GM13976 (cell line): ENCODE measurements around the gene BRPF1.

Experiments used
- DNase-seq: peaks from one replicate; pipeline ENCODE4 v3.0.0; 2012; ENCODE audit warnings: low spot score
- CTCF ChIP-seq: IDR thresholded peaks from 2 replicates; pipeline ENCODE4 v1.5.1; 2012; ENCODE audit warnings: borderline replicate concordance, mild to moderate bottlenecking; ENCODE audit not compliant: insufficient read depth; ENCODE audit errors: extremely low read depth, missing control alignments, control extremely low read depth
- in situ Hi-C: fragments of 300-500 bp; cut with MboI; formaldehyde crosslinking; loops from one replicate; pipeline ENCODE4 v1.12.0; 2022; ENCODE audit warnings: low sequenced_read_pairs, mixed read lengths, inconsistent platforms; ENCODE audit not compliant: unreplicated experiment

The BRPF1 gene

GRCh38 chr3:9786825-9787669 is 55.5 kb downstream of the BRPF1 start:
- in situ Hi-C loops: no loop called here
- no peak for DNase-seq
- no peak for TF ChIP-seq CTCF

DNA sequence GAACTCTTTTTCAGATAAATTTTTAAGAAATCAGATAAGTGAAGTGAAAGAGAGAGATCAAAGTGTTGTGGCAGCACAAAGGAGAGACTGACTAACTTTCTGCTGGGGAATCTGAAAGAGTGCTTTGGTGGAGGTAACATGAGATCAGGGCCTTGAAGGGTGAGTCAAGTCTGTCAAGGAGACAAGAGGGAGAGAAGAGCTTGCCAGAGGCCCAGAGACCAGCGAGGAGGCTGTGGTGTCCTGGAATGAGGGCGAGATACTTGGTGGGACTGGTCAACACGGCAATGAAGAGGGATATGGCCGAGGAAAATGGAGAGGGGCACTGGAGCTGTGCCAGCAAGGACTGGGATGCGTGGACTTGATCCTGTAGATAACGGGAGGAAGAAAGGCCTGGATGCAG is 56.2 kb downstream of the BRPF1 start:
- DNase-seq: no peak
- in situ Hi-C loops: no loop called here
- TF ChIP-seq CTCF: no peak

GRCh38 chr3:9791127-9791526 is 59.6 kb downstream of the BRPF1 start:
- no peak for TF ChIP-seq CTCF
- in situ Hi-C loops: no loop called here
- DNase-seq: no peak

DNA sequence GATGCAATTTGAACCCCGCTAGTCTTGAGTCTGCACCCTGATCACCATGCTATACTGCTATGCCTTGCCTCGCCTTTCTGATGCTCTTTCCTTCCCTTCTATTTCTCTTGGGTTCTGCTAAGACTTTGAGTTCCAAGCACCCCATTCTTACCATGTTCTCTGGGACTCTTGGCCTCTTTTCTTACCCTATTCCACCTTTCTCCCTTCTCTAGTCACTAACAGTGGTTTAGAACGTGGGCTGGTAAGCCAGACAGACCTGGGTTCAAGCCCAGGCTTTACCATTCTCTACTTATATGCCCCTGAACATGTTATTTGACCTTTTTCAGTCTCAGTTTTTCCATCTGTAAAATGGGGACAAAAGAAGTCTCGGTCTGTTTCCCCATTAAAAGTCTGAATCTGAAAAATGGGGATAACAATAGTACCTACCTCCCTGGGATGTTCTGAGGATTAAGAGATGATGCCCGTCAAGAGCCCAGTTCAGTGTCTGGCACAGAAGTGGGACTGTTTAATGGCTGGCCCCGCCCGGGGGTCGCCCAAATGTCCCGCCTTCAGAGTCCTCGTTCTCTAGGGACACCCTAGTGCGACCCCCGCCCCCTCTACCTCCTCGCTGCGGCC is 60.4 kb downstream of the BRPF1 start:
- in situ Hi-C loops: no loop called here
- no peak for TF ChIP-seq CTCF
- DNase-seq: no peak

DNA sequence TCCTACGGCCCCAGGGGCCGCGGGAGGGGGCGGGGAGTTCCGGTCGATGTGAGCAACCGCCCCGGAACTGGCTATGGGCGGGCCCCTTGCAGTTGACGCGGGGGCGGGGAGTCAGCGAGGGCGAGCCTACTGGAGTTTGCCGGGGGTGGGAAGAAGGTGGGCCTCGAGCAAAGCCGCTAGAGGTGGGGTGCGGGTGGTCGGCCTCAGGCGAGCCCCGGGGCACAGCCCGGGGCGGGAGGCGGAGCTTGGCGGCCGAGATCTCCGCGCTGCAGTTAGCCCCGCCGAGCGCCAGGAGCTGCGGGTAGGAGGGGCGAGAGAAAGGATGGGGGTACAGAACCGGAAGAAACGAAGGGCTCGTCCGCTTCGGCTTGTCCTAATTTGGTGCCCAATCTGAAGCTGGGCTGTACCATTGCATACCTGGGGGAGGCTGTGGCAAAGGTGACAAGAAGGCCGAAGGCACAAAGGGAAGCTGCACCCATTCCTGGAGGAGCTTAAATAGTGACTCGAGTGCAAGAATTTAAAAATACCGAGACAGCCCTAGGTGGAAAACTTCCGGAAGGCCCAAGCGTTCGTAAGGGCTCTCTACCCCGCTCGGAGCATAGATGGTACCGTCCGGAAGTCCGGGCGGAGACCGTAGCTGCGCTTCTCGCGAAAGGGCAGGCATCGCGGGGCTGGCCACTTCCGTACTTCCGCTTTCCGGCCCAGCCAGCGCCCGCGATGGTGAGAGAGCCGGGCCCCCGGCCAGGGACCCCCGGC is 61.0 kb downstream of the BRPF1 start, which contains the start of the genes ARPC4 and TADA3:
Gene ARPC4, plus strand, starts transcription at position 678 of the 756 bp plus-strand sequence. Its CDS starts 40 bp downstream, at position 718.
Gene TADA3, minus strand, starts transcription at position 69 of the 756 bp plus-strand sequence. CDS start 1,007 bp downstream, outside the sequence.
- in situ Hi-C loops: no loop called here
- TF ChIP-seq CTCF: no peak
- DNase-seq: peak; percentile 94

- in situ Hi-C loops: no loop called here
- no peak for TF ChIP-seq CTCF
- DNase-seq: no peak
Observed at GRCh38 chr3:9793161-9793781, 61.7 kb downstream of the BRPF1 start.
